Uterus (tissue), 4 donors: Measurements from ENCODE around the gene ADCY5. TPM values are rescaled to one million over a fixed set of nuclear protein-coding genes. Genes with fewer than 3 reads are reported as not detected.
A peak's percentile ranks its signal among the peaks of the same experiment; 100 is the strongest.

Experiments
- DNase-seq, 2 donors: peaks; one replicate each; pipeline ENCODE4 v3.0.0-alpha.2; 2019 to 2020
- H3K27ac ChIP-seq, 2 donors: fragments of 200-600 bp; sonication (generic); 1 replicate in 1 of 2; 2 replicates in 1 of 2; pipeline ENCODE4 v1.5.1; 2016 to 2018
- H3K27me3 ChIP-seq, 2 donors: fragments of 200-600 bp; sonication (generic); one replicate each; pipeline ENCODE4 v1.5.1; 2018 to 2019; ENCODE audit warnings: control low read depth in 1 of 2
- H3K36me3 ChIP-seq, 2 donors: fragments of 200-600 bp; sonication (generic); one replicate each; pipeline ENCODE4 v1.5.1; 2019; ENCODE audit warnings: control low read depth in 1 of 2
- H3K4me1 ChIP-seq, 2 donors: fragments of 200-600 bp; sonication (generic); one replicate each; pipeline ENCODE4 v1.5.1; 2018 to 2019; ENCODE audit warnings: control low read depth in 1 of 2
- H3K4me3 ChIP-seq, 2 donors: fragments of 200-600 bp; sonication (generic); 1 replicate in 1 of 2; 2 replicates in 1 of 2; pipeline ENCODE4 v1.5.1; 2018 to 2019; ENCODE audit warnings: mild to moderate bottlenecking in 1 of 2
- H3K9me3 ChIP-seq, 2 donors: fragments of 200-600 bp; sonication (generic); one replicate each; pipeline ENCODE4 v1.5.1; 2019; ENCODE audit warnings: control low read depth in 1 of 2
- POLR2A ChIP-seq, 2 donors: fragments of 450-650 bp; IDR thresholded peaks; one replicate each; pipeline ENCODE4 v1.6.1; 2016; ENCODE audit warnings: antibody characterized with exemption in 2 of 2, mild to moderate bottlenecking in 1 of 2, moderate library complexity in 1 of 2
- intact Hi-C: fragments of 100-400 bp; cut with DNase I; formaldehyde crosslinking; loops from one replicate; pipeline ENCODE4 v1.15.1; 2023; ENCODE audit warnings: low total_unique reads
- total RNA-seq, 4 donors: library from RNA; depleted of rRNA in 3 of 4; stranded (reverse); fragments of >200 nt in 3 of 4; gene quantifications; one replicate each; pipeline versions ENCODE4 v1.1.0 to v1.2.4, GENCODE V29; 2014 to 2023
- TF ChIP-seq, protein P1 (sequence below), 4 experiments: fragments of 200-600 bp in 2 of 4; fragments of 450-650 bp in 2 of 4; sonication (generic) in 2 of 4; IDR thresholded peaks; one replicate each; pipeline ENCODE4 v1.5.1; 2016 to 2019; ENCODE audit warnings: antibody characterized with exemption in 4 of 4, mild to moderate bottlenecking in 2 of 4, moderate library complexity in 1 of 4
- donor health status: DM: yes; HTN: yes; CAD: no.

ADCY5 gene
- total RNA-seq, 4 donors from 2014 or later, result 21.1 to 43.5 (median 34.7) TPM

DNA sequence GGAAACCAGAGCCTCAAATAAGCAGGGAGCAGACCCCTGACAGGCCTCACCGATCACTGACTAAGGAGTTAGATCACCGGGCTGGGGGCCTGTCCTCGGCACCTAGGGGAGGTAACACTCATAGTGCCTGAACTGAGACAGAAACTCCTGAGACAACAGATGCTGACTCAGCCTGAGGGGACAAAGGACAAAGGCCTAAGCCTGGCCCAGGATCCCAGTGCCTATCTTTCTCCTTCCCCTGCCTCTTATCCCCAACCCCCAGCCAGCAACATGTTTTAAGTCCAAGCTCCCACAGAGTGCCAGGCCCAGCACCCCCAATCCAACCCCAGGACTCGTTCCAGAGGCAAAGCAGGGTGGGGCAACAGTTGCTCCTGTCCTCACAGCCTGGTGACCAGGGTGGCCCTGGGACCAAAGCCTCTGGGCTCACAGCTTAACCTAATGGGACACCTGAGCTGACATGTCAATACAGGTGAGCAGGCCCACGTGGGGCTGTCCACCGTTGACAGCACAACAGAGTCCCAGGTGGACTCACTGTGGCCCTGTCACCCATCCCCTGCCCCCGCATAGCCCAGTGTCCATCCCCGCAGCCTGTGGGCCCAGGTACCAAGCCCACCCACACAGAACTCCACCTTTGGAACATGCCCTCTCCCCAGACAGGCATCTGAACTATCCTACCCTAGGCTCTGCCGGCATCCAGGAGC lies 37.4 kb downstream of the ADCY5 start:
- Histone ChIP-seq H3K36me3 (no peaks in the 10 kb centered on the region), H3K9me3 (no peaks in the 10 kb centered on the region), H3K27me3 (no peaks in the 10 kb centered on the region), H3K27ac (peak overlapping the region; percentile 88 to 93), H3K4me3 (no peak overlapping the region), H3K4me1 (peaks cover 0 to 18% of the 10 kb centered on the region in 2 donors)
- no peak for DNase-seq
- no peak for TF ChIP-seq POLR2A (IDR thresholded peaks at IDR 0.05)
- TF ChIP-seq, protein P1, sequence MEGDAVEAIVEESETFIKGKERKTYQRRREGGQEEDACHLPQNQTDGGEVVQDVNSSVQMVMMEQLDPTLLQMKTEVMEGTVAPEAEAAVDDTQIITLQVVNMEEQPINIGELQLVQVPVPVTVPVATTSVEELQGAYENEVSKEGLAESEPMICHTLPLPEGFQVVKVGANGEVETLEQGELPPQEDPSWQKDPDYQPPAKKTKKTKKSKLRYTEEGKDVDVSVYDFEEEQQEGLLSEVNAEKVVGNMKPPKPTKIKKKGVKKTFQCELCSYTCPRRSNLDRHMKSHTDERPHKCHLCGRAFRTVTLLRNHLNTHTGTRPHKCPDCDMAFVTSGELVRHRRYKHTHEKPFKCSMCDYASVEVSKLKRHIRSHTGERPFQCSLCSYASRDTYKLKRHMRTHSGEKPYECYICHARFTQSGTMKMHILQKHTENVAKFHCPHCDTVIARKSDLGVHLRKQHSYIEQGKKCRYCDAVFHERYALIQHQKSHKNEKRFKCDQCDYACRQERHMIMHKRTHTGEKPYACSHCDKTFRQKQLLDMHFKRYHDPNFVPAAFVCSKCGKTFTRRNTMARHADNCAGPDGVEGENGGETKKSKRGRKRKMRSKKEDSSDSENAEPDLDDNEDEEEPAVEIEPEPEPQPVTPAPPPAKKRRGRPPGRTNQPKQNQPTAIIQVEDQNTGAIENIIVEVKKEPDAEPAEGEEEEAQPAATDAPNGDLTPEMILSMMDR (IDR thresholded peaks at IDR 0.05), result no peak
- intact Hi-C loops, result no loop called here

DNA sequence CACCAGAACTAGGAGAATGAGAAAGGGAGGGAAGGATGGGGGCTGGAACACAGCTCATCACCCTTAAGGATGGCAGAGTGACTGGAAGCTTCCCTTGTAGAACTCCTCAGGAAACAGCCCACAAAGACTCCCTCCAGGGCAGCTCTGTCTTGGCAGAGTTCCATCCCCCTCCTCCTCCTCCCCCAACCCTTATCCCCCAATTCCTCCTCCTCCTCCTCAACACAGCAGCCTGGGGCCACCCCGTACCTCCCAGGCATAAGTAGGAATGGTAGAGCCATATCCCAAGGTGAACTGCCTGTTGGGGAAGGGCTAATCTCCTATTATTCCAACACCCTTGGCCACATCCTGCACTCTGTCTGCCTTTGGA lies 38.8 kb downstream of the ADCY5 start:
- no peak for DNase-seq
- TF ChIP-seq, protein P1 (IDR thresholded peaks at IDR 0.05), result no peak
- Histone ChIP-seq H3K4me3 (no peak overlapping the region), H3K27me3 (no peaks in the 10 kb centered on the region), H3K27ac (peak overlapping the region in 1 of 2 donors; percentile 52), H3K36me3 (no peaks in the 10 kb centered on the region), H3K9me3 (no peaks in the 10 kb centered on the region), H3K4me1 (peaks cover 0 to 18% of the 10 kb centered on the region in 2 donors)
- intact Hi-C loops, result no loop called here

DNA sequence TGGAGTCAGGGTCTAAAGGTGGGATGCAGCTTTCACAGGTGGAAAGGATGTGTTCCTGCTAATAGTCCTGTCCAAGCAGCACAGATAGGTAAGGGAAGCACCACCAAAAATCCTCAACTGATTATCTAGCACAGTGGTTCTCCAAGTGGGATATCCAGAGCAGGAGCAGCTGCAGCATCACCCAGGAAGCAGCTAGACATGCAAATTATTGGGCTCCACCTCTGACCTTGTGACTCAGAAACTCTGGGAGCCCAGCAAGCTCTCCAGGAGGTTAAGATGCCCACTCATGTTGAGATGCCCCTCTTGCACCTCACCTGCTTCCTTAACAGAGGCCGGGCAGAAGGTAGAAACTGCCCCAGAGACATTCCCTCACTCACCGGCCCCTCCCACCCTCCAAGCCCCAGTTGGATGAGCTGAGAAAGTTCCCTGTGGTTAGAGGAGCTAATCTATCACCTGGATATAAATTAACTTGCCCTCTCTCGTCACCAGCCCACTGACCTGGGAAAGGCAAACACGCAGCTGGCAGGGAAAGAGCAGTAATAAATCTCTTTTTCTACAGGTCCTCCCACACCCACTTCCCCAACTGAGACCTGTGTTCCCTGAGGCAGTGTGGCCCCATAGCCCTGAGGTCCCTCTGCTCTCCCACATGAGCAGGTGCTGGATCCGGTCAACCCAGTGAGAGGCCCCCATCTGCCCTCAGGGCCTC lies 39.3 kb downstream of the ADCY5 start:
- H3K4me1 ChIP-seq, result peaks cover 0 to 18% of the 10 kb centered on the region in 2 donors
- TF ChIP-seq, protein P1 (IDR thresholded peaks at IDR 0.05), result no peak
- TF ChIP-seq POLR2A (IDR thresholded peaks at IDR 0.05), result no peak
- no peak overlapping the region for H3K4me3 ChIP-seq
- peak overlapping the region in 1 of 2 donors; percentile 52 for H3K27ac ChIP-seq
- DNase-seq, result no peak
- no peaks in the 10 kb centered on the region for H3K36me3 ChIP-seq
- H3K9me3 ChIP-seq, result no peaks in the 10 kb centered on the region
- H3K27me3 ChIP-seq, result no peaks in the 10 kb centered on the region
- intact Hi-C loops, result no loop called here

DNA sequence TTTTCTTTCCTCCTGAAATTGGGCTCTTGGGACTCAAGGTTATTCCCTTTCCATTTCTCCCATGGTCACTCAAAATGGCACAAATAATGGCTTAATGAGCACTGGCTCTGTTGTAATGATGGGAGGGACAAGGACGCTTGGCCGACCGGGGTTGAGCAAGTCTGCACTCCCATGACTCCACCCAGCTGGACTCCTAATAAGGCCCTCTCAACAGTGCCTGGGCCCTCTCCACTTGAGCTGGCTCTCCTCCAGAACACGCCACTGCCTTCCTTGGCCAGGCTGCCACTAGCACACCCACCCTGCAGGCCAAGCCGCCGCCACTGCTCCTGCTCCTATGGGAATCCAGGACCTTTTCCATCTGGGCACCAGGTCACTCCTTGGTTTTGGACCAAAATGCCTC lies 42.3 kb downstream of the ADCY5 start:
- Histone ChIP-seq H3K36me3 (no peaks in the 10 kb centered on the region), H3K4me1 (peaks cover 0 to 6% of the 10 kb centered on the region in 2 donors), H3K9me3 (no peaks in the 10 kb centered on the region), H3K4me3 (no peak overlapping the region), H3K27ac (peak overlapping the region in 1 of 2 donors; percentile 63), H3K27me3 (no peaks in the 10 kb centered on the region)
- TF ChIP-seq POLR2A (IDR thresholded peaks at IDR 0.05), result no peak
- TF ChIP-seq, protein P1 (IDR thresholded peaks at IDR 0.05), result no peak
- peak; percentile 60 to 77 for DNase-seq
- intact Hi-C loops, result no loop called here

DNA sequence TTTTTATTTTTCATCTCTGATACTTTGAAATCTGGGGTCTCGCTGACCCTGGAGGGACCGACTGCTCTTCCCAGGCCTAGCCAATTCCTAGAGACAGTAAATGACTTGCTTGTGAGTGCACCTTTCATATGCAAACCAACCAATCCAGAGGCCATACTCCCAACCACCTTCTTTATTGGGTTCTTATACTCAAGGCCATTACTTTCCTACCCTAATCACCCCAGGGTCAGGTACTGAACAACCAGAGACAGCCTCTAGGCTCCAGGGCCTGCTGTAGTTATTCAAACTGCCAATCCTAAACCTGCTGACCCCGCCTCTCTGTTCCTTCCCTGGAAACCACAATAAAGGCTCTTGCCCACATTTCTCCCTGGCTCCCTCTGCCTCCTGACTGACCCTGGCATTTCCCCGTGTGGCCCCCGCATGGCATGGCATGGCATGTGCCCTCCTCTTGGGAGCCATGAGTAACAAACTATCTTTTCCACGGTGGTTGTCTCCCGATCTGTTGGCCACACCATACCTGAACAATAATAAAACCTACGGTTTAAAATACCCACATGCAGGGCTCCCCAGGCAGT lies 42.9 kb downstream of the ADCY5 start:
- H3K36me3 ChIP-seq, result no peaks in the 10 kb centered on the region
- H3K9me3 ChIP-seq, result no peaks in the 10 kb centered on the region
- DNase-seq, result no peak
- H3K27ac ChIP-seq, result peak overlapping the region in 1 of 2 donors; percentile 63
- peaks cover 0 to 5% of the 10 kb centered on the region in 2 donors for H3K4me1 ChIP-seq
- intact Hi-C loops, result no loop called here
- no peaks in the 10 kb centered on the region for H3K27me3 ChIP-seq
- no peak overlapping the region for H3K4me3 ChIP-seq
- TF ChIP-seq, protein P1 (IDR thresholded peaks at IDR 0.05), result no peak
- no peak for TF ChIP-seq POLR2A (IDR thresholded peaks at IDR 0.05)
